NCI-H187 (cell line): Measurements from ENCODE around the gene CTNNBIP1.

Experiments used
- DNase-seq, 2 experiments: peaks; one replicate each; lab custom pipeline; 2025; lab: John Stamatoyannopoulos, UW

The CTNNBIP1 gene

GRCh38 chr1:9877962-9878361 lies 32.1 kb downstream of the CTNNBIP1 start:
- peak in 1 of 2 experiments; percentile 50 for DNase-seq

- no peak for DNase-seq
Observed at GRCh38 chr1:9875636-9876000, 34.5 kb downstream of the CTNNBIP1 start.

- peak; percentile 14 to 59 for DNase-seq
Observed at GRCh38 chr1:9874959-9875635, 35.0 kb downstream of the CTNNBIP1 start.

DNA sequence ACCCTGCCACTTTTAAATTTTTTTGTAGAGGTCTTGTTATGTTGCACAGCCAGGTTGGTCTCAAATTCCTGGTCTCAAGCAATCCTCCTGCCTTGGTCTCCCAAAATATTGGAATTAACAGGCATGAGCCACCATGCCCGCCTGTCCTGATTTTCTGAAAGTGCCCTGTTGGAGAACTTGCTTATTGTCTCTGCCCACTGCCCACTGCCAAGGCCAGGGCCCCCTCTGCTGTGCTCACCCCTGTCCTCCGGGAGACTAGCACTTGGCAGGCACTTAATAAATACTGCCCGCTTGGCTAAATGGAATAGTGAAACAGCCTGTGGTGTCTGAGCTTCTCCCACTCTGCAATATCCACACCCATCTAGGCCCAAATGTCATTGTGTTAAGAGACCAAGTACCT lies 35.7 kb downstream of the CTNNBIP1 start:
- no peak for DNase-seq

DNA sequence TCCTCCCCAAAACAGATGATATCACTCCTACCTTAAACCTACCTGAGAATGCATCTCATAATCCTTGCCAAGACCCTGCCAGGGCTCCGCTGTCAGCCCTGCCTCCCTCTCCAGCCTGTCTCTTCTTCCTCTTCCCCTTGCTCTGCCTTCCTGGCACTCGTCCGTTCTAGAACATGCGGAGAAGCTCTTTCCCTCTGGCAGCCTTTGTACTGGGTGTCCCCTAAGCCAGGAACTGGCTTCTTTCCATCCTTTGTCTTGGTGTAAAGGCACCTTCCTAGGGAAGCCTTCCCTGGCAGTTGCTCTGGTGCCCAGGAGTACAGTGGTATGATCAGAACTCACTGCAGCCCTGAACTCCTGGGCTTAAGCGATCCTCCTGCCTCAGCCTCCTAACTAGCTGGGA lies 36.1 kb downstream of the CTNNBIP1 start:
- no peak for DNase-seq

GRCh38 chr1:9873385-9873784 lies 36.7 kb downstream of the CTNNBIP1 start:
- DNase-seq = no peak

GRCh38 chr1:9872430-9873165 lies 37.5 kb downstream of the CTNNBIP1 start:
- no peak for DNase-seq

DNA sequence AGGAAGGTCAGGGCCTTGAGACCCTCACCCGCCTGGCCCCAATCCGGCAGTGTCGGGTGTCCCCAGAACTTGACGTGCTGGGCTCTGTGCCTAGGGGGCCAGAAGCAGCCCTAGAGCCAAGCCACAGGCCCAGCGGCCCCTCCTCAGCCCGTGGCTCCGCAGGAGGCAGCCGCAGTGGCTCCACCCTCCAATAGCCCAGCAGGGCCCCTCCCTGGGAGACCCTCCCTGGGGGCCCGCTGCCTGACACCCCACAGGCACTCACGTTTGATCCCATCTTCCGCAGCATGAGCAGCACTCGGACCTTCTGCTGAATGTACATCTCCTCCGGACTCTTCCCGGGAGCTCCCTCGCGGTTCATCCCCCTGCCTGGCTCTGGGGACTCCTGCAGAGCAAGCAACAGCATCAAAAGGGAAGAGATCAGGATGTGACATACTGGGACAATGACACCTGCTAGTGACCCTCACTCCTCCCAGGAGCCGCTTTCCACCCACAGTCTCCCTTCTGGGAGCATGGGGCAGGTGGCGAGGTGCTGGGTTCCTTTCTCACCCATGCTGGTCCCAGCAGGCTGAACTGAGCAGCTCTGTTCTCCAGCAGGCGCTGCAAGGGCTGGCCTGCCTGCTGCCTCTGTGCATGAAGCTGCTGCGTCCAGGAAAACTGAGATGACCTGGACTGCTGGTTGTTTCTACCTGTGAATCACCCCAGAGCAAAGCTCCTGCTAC lies 38.2 kb downstream of the CTNNBIP1 start:
- DNase-seq = no peak

DNA sequence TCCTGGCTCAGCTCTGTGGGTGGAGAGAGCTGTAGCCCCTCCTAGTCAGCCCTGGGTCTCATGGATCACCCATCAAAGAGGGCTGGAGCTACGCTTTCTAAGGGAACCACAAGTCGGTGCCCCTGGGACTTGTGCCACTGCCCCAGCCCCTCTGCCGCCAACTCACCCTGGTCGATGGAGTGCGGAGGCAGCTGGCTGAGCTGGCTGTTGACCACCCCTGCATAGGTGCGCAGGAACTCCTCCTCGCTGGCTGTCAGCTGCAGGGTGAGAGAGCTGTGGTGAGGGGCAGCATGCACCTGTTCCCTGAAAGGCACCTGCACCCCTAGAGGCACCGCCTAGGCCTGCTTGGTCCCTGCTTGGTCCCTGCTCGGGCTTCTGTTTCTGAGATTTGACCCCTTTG lies 39.0 kb downstream of the CTNNBIP1 start:
- DNase-seq = no peak

DNA sequence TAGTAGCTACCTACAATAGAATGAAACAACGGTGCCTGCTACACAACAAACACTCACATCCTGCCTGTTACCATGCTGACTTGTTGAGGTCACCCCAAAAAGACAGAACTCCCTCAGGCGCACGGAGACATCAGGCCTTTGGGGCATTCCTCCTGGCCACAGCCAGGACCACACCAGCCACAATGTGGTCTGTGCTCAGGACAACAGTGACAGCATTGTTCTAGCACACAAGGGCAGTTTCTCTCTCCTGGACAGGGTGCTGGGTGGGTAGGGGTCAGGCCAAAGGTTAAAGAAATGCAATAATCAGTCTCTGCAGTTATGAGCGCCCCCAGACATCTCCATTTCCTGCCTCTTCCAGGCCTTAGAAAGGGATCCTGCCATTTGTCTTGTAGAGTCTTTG lies 39.5 kb downstream of the CTNNBIP1 start:
- DNase-seq = no peak

GRCh38 chr1:9869831-9870251 lies 40.2 kb downstream of the CTNNBIP1 start:
- no peak for DNase-seq

GRCh38 chr1:9868244-9868590 lies 41.9 kb downstream of the CTNNBIP1 start:
- DNase-seq = no peak

- peak; percentile 47 to 69 for DNase-seq
Observed at GRCh38 chr1:9867408-9868243, 42.4 kb downstream of the CTNNBIP1 start.

GRCh38 chr1:9866836-9867235 lies 43.2 kb downstream of the CTNNBIP1 start:
- no peak for DNase-seq

GRCh38 chr1:9865724-9866123 lies 44.3 kb downstream of the CTNNBIP1 start:
- no peak for DNase-seq

GRCh38 chr1:9863371-9863770 lies 46.7 kb downstream of the CTNNBIP1 start:
- no peak for DNase-seq

DNA sequence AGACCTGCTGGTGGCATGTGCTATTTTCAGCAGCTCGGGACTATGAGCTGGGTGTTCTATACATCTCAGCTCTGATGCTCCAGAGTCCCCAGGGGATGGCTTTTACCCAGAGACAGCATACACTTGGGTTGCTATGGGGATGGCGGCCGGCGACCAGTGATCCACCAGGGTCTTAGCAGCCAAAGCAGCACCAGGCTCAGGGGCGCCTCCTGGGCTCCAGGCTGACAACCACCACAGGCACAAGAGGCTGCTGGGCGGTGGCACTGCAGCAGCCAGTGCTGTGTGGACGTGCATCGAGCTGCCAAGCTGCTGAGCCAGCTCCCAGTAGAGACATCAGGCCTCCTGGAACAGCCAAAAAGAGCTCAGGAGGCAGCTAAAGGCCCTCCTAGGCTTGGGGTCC lies 48.7 kb downstream of the CTNNBIP1 start:
- peak in 1 of 2 experiments; percentile 23 for DNase-seq

DNA sequence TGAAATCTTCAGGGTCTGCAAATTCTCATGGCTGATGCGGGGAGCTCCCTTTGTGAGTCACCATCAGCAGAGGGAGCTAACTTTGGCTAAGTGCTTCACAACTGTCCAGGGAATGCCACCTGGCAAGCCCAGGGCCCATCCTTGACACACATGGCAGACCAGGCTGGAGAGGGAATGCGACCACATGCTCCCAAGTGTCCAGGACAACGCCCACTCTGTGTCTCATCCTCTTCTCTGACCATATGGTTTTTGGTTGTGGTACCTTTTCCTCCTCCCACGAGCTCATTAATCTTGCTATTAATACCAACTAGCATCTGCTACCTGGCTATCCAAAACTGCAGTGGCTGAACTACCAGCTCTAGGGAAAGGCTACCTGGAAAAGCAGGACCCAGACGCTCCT lies 49.2 kb downstream of the CTNNBIP1 start:
- no peak for DNase-seq

DNA sequence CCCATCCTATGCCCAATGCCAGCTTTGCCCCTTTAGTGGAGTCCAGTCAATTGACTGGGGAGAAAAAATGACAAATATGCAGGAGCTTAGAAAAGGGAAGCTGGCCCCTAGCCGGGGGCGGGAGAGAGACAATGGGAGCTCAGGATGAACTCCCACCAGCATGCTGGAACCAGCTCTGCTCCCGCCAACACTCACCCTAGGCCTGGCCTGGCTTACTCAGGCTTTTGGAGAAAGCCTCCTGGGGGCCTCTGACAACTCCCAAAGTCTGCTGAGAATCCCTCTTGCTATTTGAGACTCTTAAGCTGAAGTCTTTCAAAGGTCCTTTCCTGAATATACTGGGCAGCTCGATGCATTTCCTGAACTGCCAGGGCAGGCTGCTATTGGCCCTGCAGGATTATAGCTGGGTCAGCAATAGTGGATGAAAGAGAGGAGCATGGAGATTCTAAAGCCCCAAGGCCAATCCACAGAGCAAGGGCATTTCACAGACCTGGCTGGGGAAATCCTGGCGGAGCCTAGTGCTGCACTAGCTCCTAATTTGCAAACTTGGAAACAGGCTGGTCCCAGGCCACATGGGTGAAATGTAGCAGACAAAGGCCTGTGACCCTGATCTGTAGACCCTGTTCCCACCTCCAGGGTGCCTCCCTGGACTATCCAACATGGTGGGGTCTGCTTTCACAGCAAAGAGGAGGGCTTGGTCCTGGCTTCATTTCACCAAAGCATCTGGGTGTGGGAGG lies 50.6 kb downstream of the CTNNBIP1 start:
- no peak for DNase-seq

DNA sequence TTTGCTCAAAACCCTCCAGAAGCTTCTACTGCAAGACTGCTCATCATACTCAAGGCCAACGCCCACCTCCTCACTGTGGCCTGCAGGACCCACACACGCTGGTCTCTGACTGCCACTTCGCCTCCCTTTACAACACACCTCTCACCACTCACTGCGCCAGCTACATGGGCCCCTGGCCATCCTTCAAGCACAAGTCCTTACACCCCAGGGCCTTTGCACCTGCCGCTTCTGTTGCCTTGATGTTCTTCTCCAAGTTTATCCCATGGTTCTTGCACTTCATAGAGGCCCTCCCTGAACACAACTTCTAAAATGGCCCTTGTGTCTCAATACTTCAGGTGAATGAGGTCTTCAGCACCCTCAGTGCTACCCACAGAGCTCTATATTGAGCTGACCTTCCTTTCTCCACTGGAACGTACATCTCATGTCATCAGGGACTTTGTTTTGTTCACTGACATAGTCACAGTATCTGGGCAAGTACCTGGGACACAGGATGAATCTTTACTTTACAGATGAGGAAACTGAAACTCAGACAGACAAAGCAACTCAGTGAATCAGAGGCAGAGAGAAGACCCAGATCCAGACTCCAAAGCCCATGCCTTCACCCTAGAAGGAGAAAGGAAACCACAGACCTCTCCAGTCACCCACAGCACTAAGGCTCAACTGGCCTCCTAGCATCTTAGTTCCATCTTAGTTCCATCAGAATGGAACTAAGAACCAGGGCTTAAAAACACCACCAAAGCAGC lies 51.6 kb downstream of the CTNNBIP1 start:
- no peak for DNase-seq

DNA sequence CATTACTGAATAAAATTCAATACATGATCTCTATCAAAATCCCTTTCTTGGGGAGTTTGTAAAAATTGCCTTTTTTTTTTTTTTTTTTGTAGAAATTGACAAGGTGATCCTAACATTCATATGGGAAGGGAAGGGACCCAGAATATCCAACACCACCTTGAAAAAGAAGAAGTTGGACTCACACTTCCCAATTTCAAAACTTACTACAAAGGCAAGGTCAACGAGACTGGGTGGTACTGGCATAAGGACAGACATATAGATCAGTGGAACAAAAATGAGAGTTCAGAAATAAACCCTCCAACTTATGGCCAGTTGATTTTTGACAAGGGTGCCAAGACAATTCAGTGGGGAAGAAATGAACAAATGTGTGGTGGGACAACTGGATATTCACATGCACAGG lies 54.9 kb downstream of the CTNNBIP1 start:
- DNase-seq = no peak
